OCI-LY7 (cell line): ENCODE data around the gene GSE1. TPM values are rescaled to one million over a fixed set of nuclear protein-coding genes. Genes with fewer than 3 reads are reported as not detected.

ENCODE experiments used
- BruUV-seq: library from RNA; stranded (reverse); fragments of 400-500 nt; replicated peaks from 2 replicates; lab custom pipeline; 2021; lab: Mats Ljungman, UMichigan
- CTCF ChIA-PET: fragments of 300-600 bp; sonication (Branson Sonifier 250); formaldehyde crosslinking; loops from one replicate; lab custom pipeline; 2022; ENCODE audit warnings: antibody characterized with exemption; ENCODE audit not compliant: unreplicated experiment; lab: Charles Lee
- POLR2A ChIA-PET: fragments of 300-600 bp; sonication (Branson Sonifier 250); formaldehyde crosslinking; loops from one replicate; lab custom pipeline; 2022; ENCODE audit warnings: antibody characterized with exemption; lab: Charles Lee
- DNase-seq: peaks from one replicate; pipeline ENCODE4 v3.0.0-alpha.2; 2015; ENCODE audit warnings: low spot score
- H2AFZ ChIP-seq: fragments of 200-600 bp; sonication (generic), shearing (Covaris generic); 2 replicates; pipeline ENCODE4 v1.6.1; 2014; ENCODE audit warnings: mild to moderate bottlenecking, antibody characterized with exemption, low read length, moderate library complexity
- H3K27ac ChIP-seq: fragments of 200-600 bp; sonication (generic); 2 replicates; pipeline ENCODE4 v1.5.1; 2014; ENCODE audit warnings: mixed run types, low read depth, mild to moderate bottlenecking, moderate library complexity, low read length, inconsistent platforms; ENCODE audit not compliant: poor library complexity, severe bottlenecking
- H3K36me3 ChIP-seq: fragments of 200-600 bp; sonication (generic); 2 replicates; pipeline ENCODE4 v1.6.1; 2014; ENCODE audit warnings: mild to moderate bottlenecking, antibody characterized with exemption, low read length, moderate library complexity, mixed read lengths; ENCODE audit not compliant: insufficient read depth
- H3K4me1 ChIP-seq: fragments of 200-600 bp; sonication (generic); 2 replicates; pipeline ENCODE4 v1.5.1; 2014; ENCODE audit warnings: mild to moderate bottlenecking, low read length; ENCODE audit not compliant: insufficient read depth, poor library complexity, severe bottlenecking
- H3K4me2 ChIP-seq: fragments of 200-600 bp; sonication (generic); 2 replicates; pipeline ENCODE4 v1.6.1; 2014; ENCODE audit warnings: mild to moderate bottlenecking, low read length
- H3K4me3 ChIP-seq: fragments of 200-600 bp; sonication (generic); 2 replicates; pipeline ENCODE4 v1.5.1; 2014; ENCODE audit warnings: mild to moderate bottlenecking, low read depth, low read length; ENCODE audit not compliant: poor library complexity, severe bottlenecking
- H3K79me2 ChIP-seq: fragments of 200-600 bp; sonication (generic); 2 replicates; pipeline ENCODE4 v1.6.1; 2016; ENCODE audit warnings: low read depth, mild to moderate bottlenecking, low read length, moderate library complexity, mixed read lengths; ENCODE audit not compliant: insufficient read depth
- H3K9me2 ChIP-seq: fragments of 200-600 bp; sonication (generic); 2 replicates; pipeline ENCODE4 v1.6.1; 2016; ENCODE audit warnings: mild to moderate bottlenecking, low read length, mixed read lengths; ENCODE audit not compliant: insufficient read depth
- H3K9me3 ChIP-seq: fragments of 200-600 bp; sonication (generic); 2 replicates; pipeline ENCODE4 v1.6.1; 2014; ENCODE audit warnings: mild to moderate bottlenecking, mixed run types, low read length, mixed read lengths
- H4K20me1 ChIP-seq: fragments of 200-600 bp; sonication (generic); 2 replicates; pipeline ENCODE4 v1.6.1; 2014; ENCODE audit warnings: mild to moderate bottlenecking, antibody characterized with exemption, low read length, moderate library complexity, mixed read lengths; ENCODE audit not compliant: insufficient read depth
- EZH2phosphoT487 ChIP-seq: fragments of 200-600 bp; sonication (generic); IDR thresholded peaks from 2 replicates; pipeline ENCODE4 v1.6.1; 2018; ENCODE audit warnings: low read depth, borderline replicate concordance, mild to moderate bottlenecking, mixed run types, antibody characterized with exemption, low read length, moderate library complexity, mixed read lengths
- intact Hi-C: fragments of 100-400 bp; cut with micrococcal nuclease; formaldehyde crosslinking; loops from one replicate; pipeline ENCODE4 v1.10.0; 2022; ENCODE audit not compliant: unreplicated experiment
- total RNA-seq, 2 experiments: library from RNA; depleted of rRNA in 1 of 2; stranded (reverse); fragments of >200 nt in 1 of 2; shearing (Covaris generic) in 1 of 2; gene quantifications; 2 replicates each; pipeline ENCODE4 v1.2.3, GENCODE V29; 2014 to 2022
- TF ChIP-seq, protein P1 (sequence below): fragments of 200-600 bp; sonication (generic); conservative IDR thresholded peaks from 2 replicates; pipeline ENCODE4 v1.5.1; 2014; ENCODE audit warnings: mild to moderate bottlenecking, antibody characterized with exemption, low read length, moderate library complexity, mixed read lengths

GSE1 gene
- total RNA-seq, 2 experiments from 2014 or later = 30.9 to 66.6 TPM

DNA sequence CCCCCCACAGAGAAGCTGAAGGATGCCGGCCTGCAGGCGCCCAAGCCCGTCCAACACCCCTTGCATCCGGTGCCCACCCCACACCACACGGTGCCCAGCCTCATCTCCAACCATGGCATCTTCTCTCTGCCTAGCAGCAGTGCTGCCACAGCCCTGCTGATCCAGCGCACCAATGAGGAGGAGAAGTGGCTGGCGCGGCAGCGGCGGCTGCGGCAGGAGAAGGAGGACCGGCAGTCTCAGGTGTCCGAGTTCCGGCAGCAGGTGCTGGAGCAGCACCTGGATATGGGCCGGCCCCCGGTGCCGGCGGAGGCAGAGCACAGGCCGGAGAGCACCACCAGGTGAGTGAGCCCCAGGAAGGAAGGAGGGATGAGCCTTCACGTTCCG, 44.1 kb downstream of the GSE1 start:
- Histone ChIP-seq H2AFZ (no peak overlapping the region), H4K20me1 (no peaks in the 10 kb centered on the region), H3K4me3 (no peak overlapping the region), H3K9me3 (no peaks in the 10 kb centered on the region), H3K27ac (no peak overlapping the region), H3K4me1 (no peaks in the 10 kb centered on the region), H3K9me2 (no peaks in the 10 kb centered on the region), H3K4me2 (no peak overlapping the region), H3K36me3 (peaks cover 93% of the 10 kb centered on the region), H3K79me2 (no peaks in the 10 kb centered on the region)
- TF ChIP-seq EZH2phosphoT487 = no peak
- TF ChIP-seq, protein P1, sequence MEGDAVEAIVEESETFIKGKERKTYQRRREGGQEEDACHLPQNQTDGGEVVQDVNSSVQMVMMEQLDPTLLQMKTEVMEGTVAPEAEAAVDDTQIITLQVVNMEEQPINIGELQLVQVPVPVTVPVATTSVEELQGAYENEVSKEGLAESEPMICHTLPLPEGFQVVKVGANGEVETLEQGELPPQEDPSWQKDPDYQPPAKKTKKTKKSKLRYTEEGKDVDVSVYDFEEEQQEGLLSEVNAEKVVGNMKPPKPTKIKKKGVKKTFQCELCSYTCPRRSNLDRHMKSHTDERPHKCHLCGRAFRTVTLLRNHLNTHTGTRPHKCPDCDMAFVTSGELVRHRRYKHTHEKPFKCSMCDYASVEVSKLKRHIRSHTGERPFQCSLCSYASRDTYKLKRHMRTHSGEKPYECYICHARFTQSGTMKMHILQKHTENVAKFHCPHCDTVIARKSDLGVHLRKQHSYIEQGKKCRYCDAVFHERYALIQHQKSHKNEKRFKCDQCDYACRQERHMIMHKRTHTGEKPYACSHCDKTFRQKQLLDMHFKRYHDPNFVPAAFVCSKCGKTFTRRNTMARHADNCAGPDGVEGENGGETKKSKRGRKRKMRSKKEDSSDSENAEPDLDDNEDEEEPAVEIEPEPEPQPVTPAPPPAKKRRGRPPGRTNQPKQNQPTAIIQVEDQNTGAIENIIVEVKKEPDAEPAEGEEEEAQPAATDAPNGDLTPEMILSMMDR = no peak
- ChIA-PET CTCF (no interaction called here), POLR2A (no interaction called here)
- no peak for DNase-seq
- intact Hi-C loops = no loop called here
- BruUV-seq = no TSS peak

DNA sequence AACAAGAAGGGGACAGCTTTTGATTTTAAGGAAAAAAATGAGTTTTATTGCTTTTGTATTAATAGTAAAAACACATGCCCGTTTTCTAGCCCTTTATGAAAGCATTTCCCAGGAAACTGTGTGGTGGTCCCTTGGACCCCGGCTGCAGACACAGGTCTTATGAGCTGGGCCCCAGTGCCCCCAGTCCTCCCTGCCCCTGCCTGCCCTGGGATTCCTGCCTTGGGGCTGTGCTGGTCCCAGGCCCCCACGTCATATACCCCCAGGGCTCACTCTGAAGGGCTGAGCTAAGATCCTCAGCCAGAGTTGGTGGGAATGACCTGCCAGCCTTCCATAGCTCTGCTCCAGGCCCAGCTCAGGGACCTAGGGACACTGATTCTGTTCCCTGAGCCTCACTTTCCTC, 44.9 kb downstream of the GSE1 start:
- CTCF ChIA-PET = no interaction called here
- H3K4me3 ChIP-seq = no peak overlapping the region
- no peak overlapping the region for H3K27ac ChIP-seq
- DNase-seq = no peak
- H4K20me1 ChIP-seq = no peaks in the 10 kb centered on the region
- no TSS peak for BruUV-seq
- no peaks in the 10 kb centered on the region for H3K9me2 ChIP-seq
- no peaks in the 10 kb centered on the region for H3K4me1 ChIP-seq
- POLR2A ChIA-PET = no interaction called here
- no peak for TF ChIP-seq EZH2phosphoT487
- TF ChIP-seq, protein P1 = no peak
- no peak overlapping the region for H2AFZ ChIP-seq
- H3K36me3 ChIP-seq = peaks cover 94% of the 10 kb centered on the region
- no peaks in the 10 kb centered on the region for H3K79me2 ChIP-seq
- H3K9me3 ChIP-seq = no peaks in the 10 kb centered on the region
- H3K4me2 ChIP-seq = no peak overlapping the region
- intact Hi-C loops = no loop called here

DNA sequence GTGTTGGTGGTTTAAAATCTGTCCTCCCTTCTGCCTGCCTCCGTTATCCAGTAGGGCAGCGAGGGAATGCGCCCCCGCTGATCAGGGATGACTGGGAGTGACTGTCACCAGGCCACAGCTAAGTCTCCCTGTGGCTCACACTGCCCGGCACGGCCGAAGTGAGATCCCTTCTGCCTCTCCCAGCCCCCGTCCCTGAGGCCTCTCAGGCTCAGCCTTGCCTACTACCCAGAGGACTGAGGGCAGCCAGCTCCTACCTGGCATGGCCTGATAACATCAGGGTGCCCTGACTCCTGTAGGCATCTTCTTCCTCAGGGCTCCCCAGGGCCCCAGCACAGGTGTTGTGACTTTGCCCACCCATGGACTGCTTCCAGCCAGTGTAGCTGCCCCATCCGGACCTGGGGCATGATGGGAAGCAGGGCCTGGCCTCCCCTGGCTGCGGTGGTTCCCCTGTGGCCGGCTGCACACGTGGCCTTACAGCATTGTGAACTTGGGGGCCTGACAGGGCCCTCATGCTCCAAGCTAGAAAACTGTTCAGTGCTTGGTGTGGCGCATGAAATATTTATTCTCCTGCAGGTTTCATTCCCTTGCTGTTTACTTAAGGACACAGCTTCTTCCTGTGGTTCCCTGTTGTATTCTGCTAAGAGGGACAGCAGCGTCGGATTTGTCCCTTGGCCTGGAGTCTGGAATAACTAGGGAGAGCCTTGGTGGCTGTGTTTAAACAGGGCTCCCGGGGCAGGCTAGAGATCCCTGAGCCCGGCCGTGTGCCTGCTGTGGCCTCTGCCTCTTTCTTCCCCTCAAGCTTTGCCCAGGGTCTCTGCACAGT, 45.6 kb downstream of the GSE1 start:
- Histone ChIP-seq H3K9me3 (no peaks in the 10 kb centered on the region), H3K4me3 (no peak overlapping the region), H3K4me2 (no peak overlapping the region), H3K9me2 (no peaks in the 10 kb centered on the region), H3K27ac (no peak overlapping the region), H3K4me1 (no peaks in the 10 kb centered on the region), H3K79me2 (no peaks in the 10 kb centered on the region), H4K20me1 (no peaks in the 10 kb centered on the region), H2AFZ (no peak overlapping the region), H3K36me3 (peaks cover 96% of the 10 kb centered on the region)
- DNase-seq = no peak
- TF ChIP-seq, protein P1 = no peak
- no peak for TF ChIP-seq EZH2phosphoT487
- ChIA-PET CTCF (interaction anchor here (0.7 to 1.8 kb wide), 2 partner anchors 58 to 60 kb away, joined by 3 to 7 read pairs; no protein-coding TSS in a partner anchor), POLR2A (no interaction called here)
- no TSS peak for BruUV-seq
- intact Hi-C loops = loop anchor here (1.0 kb wide), 1 partner anchor 60 kb away; no protein-coding TSS in a partner anchor
